ENCODE measurements around the gene RUNX1. TPM values are rescaled to one million over a fixed set of nuclear protein-coding genes. Genes with fewer than 3 reads are reported as not detected.

The RUNX1 gene
- total and polyA plus RNA-seq, 7 experiments from 2014 or later: 27.9 to 154 (median 85.1) TPM

DNA sequence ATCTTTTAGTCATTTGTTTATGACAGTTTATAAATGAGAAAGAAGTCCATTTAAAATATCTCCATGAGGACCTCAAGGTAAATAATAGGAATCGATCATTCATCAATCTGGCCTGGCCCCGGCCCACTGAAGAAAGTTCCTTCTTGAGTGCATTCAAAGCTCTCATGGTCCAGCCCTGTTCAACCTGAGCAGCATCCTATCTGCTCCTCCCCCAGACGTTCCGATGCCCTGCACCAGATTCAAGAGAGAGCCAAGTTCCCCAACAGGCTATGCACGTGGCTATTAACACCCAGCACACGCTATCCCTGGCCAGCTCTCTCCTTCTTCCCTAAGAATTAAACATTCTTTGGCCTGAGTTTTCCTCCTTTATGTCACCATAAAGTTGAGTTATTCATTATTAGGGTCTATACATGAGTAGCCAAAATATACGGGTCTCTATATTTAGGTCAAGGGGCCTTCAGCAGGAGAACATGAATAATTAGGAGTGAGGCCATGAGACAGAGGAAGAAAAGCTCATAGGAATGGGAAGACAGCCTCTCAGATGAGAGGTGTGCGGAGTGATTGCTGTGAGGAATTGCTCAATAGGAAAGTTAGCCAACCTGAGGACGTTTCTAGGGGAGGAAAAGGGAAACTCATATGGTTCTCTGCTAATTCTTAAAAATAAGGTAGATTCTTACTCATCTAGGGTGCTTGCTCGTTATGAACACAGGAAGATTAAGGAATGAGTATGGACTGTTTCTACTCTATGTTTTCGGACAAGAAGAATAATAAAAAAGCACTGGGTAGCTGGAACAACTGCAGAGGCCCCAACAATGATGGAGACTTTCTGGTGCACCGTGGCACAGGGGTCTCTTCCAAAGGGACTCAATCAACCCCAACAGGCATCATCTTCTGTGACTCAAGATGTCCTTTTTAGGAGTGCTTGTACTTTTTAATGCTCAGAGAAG lies 23.6 kb downstream of the RUNX1 start:
- no peak for DNase-seq
- Histone ChIP-seq H3K36me3 (ENCODE audit: control insufficient read depth in 2 of 3, insufficient read depth in 3 of 3, low read length in 3 of 3) (peaks cover 0 to 5% (median 0%) of the 10 kb centered on the region in 3 experiments), H3K27me3 (ENCODE audit: control insufficient read depth in 2 of 2, insufficient read depth in 2 of 2, low read length in 2 of 2) (no peaks in the 10 kb centered on the region), H3K27ac (ENCODE audit: low read depth, low read length) (peak overlapping the region; percentile 75), H3K4me3 (ENCODE audit: low read length) (peak overlapping the region; percentile 45), H3K4me1 (ENCODE audit: control insufficient read depth in 2 of 2, insufficient read depth in 2 of 2, low read length in 2 of 2) (peaks cover 83 to 91% of the 10 kb centered on the region in 2 donors), H3K9me3 (ENCODE audit: control insufficient read depth in 2 of 3, low read length in 3 of 3) (no peaks in the 10 kb centered on the region)
- Mint-ChIP-seq H3K4me1 (peaks cover 76 to 98% (median 94%) of the 10 kb centered on the region in 7 donors), H3K27me3 (no peaks in the 10 kb centered on the region), H3K36me3 (peaks cover 1 to 39% (median 25%) of the 10 kb centered on the region in 5 donors), H3K4me3 (peak overlapping the region; percentile 73 to 98 (median 86)), H3K9me3 (peaks cover 0 to 2% (median 0%) of the 10 kb centered on the region in 11 donors), H3K27ac (peak overlapping the region; percentile 96 to 100 (median 99))
- intact Hi-C loops (cut with micrococcal nuclease): loop anchor here (1.0 to 5.0 kb wide), 10 partner anchors 8 to 502 kb away; no protein-coding TSS in a partner anchor
- ChIA-PET POLR2A (interaction anchor here (0.6 to 6.3 kb wide), 24 partner anchors 10 to 1479 kb away, joined by 3 to 110 read pairs (median 5); partner anchors contain the start of gene RUNX1), CTCF (interaction anchor here (0.6 to 2.0 kb wide), 5 partner anchors 17 to 135 kb away, joined by 3 to 7 read pairs (median 7); no protein-coding TSS in a partner anchor)
- ATAC-seq: no peak

GRCh38 chr21:35024513-35024912 lies 24.6 kb downstream of the RUNX1 start:
- POLR2A ChIA-PET: interaction anchor here (0.6 to 6.3 kb wide), 7 partner anchors 9 to 1478 kb away, joined by 3 to 110 read pairs (median 4); partner anchors contain the start of gene RUNX1
- Mint-ChIP-seq H3K9me3 (peaks cover 0 to 2% (median 0%) of the 10 kb centered on the region in 11 donors), H3K4me3 (peak overlapping the region in 7 of 10 donors; percentile 12 to 98 (median 53)), H3K4me1 (peaks cover 74 to 98% (median 94%) of the 10 kb centered on the region in 7 donors), H3K27ac (peak overlapping the region; percentile 81 to 100 (median 99)), H3K36me3 (peaks cover 0 to 35% (median 21%) of the 10 kb centered on the region in 5 donors), H3K27me3 (no peaks in the 10 kb centered on the region)
- H3K27me3 ChIP-seq (ENCODE audit: control insufficient read depth in 2 of 2, insufficient read depth in 2 of 2, low read length in 2 of 2): no peaks in the 10 kb centered on the region
- CTCF ChIA-PET: interaction anchor here (1.7 kb wide), 1 partner anchor 27 kb away, joined by 7 read pairs; no protein-coding TSS in a partner anchor
- H3K36me3 ChIP-seq (ENCODE audit: control insufficient read depth in 2 of 3, insufficient read depth in 3 of 3, low read length in 3 of 3): peaks cover 0 to 7% (median 0%) of the 10 kb centered on the region in 3 experiments
- DNase-seq (no peak), ATAC-seq (no peak)
- intact Hi-C loops (cut with micrococcal nuclease): no loop called here
- H3K4me3 ChIP-seq (ENCODE audit: low read length): no peak overlapping the region
- peaks cover 83 to 86% of the 10 kb centered on the region in 2 donors for H3K4me1 ChIP-seq (ENCODE audit: control insufficient read depth in 2 of 2, insufficient read depth in 2 of 2, low read length in 2 of 2)
- no peaks in the 10 kb centered on the region for H3K9me3 ChIP-seq (ENCODE audit: control insufficient read depth in 2 of 3, low read length in 3 of 3)
- H3K27ac ChIP-seq (ENCODE audit: low read depth, low read length): peak overlapping the region; percentile 75

- peak overlapping the region in 5 of 10 donors; percentile 41 to 98 (median 77) for H3K4me3 Mint-ChIP-seq
- Histone ChIP-seq H3K36me3 (ENCODE audit: control insufficient read depth in 2 of 3, insufficient read depth in 3 of 3, low read length in 3 of 3) (peaks cover 0 to 9% (median 0%) of the 10 kb centered on the region in 3 experiments), H3K27me3 (ENCODE audit: control insufficient read depth in 2 of 2, insufficient read depth in 2 of 2, low read length in 2 of 2) (no peaks in the 10 kb centered on the region), H3K4me3 (ENCODE audit: low read length) (no peak overlapping the region), H3K9me3 (ENCODE audit: control insufficient read depth in 2 of 3, low read length in 3 of 3) (no peaks in the 10 kb centered on the region), H3K27ac (ENCODE audit: low read depth, low read length) (peak overlapping the region; percentile 75), H3K4me1 (ENCODE audit: control insufficient read depth in 2 of 2, insufficient read depth in 2 of 2, low read length in 2 of 2) (peaks cover 78 to 82% of the 10 kb centered on the region in 2 donors)
- peaks cover 0 to 34% (median 18%) of the 10 kb centered on the region in 5 donors for H3K36me3 Mint-ChIP-seq
- H3K27me3 Mint-ChIP-seq: no peaks in the 10 kb centered on the region
- ChIA-PET POLR2A (interaction anchor here (1.2 to 6.3 kb wide), 2 partner anchors 12 to 25 kb away, joined by 5 to 110 read pairs; partner anchors contain the start of gene RUNX1), CTCF (no interaction called here)
- no peak for ATAC-seq
- peaks cover 74 to 98% (median 94%) of the 10 kb centered on the region in 7 donors for H3K4me1 Mint-ChIP-seq
- no peak for DNase-seq
- intact Hi-C loops (cut with micrococcal nuclease): no loop called here
- H3K27ac Mint-ChIP-seq: peak overlapping the region; percentile 81 to 100 (median 99)
- H3K9me3 Mint-ChIP-seq: peaks cover 0 to 2% (median 0%) of the 10 kb centered on the region in 11 donors
Observed at GRCh38 chr21:35024071-35024420, 25.1 kb downstream of the RUNX1 start.

DNA sequence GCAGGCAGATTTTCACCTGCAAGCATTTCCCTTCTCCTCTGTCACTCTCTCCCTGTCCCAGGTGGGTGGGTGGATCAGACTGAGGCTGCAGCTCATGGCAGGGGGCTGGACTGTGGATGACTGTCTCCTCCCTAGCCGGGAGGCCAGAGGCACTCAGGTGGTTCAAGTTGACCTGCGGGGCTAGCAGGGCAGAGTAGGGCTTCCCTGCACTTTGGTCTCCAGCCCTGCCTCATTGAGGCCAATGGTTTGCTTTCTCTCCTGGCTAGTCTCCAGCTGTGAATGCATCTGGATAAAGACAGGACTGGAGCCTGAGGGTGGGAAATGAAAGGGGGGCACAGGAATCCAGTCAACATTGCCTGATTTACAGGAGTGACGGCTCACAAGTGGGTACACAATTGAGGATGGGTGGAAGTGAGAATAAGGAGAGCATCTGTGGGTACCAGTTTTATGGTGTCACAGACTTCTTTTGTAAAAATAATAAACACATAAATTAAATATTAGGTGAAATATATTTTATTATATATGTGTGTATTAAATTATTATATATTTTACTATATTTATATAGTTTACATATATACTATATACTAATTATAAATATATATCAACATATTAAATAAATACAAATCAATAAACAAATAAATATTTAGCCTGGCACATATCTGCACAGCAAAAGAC lies 25.6 kb downstream of the RUNX1 start:
- Histone ChIP-seq H3K9me3 (ENCODE audit: control insufficient read depth in 2 of 3, low read length in 3 of 3) (no peaks in the 10 kb centered on the region), H3K27me3 (ENCODE audit: control insufficient read depth in 2 of 2, insufficient read depth in 2 of 2, low read length in 2 of 2) (no peaks in the 10 kb centered on the region), H3K27ac (ENCODE audit: low read depth, low read length) (no peak overlapping the region), H3K36me3 (ENCODE audit: control insufficient read depth in 2 of 3, insufficient read depth in 3 of 3, low read length in 3 of 3) (peaks cover 0 to 13% (median 0%) of the 10 kb centered on the region in 3 experiments), H3K4me1 (ENCODE audit: control insufficient read depth in 2 of 2, insufficient read depth in 2 of 2, low read length in 2 of 2) (peaks cover 73 to 82% of the 10 kb centered on the region in 2 donors), H3K4me3 (ENCODE audit: low read length) (no peak overlapping the region)
- Mint-ChIP-seq H3K9me3 (peaks cover 0 to 2% (median 0%) of the 10 kb centered on the region in 11 donors), H3K36me3 (peaks cover 0 to 34% (median 13%) of the 10 kb centered on the region in 5 donors), H3K4me1 (peaks cover 71 to 96% (median 94%) of the 10 kb centered on the region in 7 donors), H3K27ac (peak overlapping the region; percentile 26 to 100 (median 82)), H3K4me3 (peak overlapping the region in 8 of 10 donors; percentile 22 to 62 (median 50)), H3K27me3 (no peaks in the 10 kb centered on the region)
- intact Hi-C loops (cut with micrococcal nuclease): no loop called here
- DNase-seq (no peak), ATAC-seq (no peak)
- CTCF ChIA-PET: interaction anchor here (1.6 kb wide), 1 partner anchor 376 kb away, joined by 5 read pairs; no protein-coding TSS in a partner anchor
- POLR2A ChIA-PET: interaction anchor here (2.0 to 6.3 kb wide), 3 partner anchors 19 to 26 kb away, joined by 8 to 110 read pairs (median 39); partner anchors contain the start of gene RUNX1

DNA sequence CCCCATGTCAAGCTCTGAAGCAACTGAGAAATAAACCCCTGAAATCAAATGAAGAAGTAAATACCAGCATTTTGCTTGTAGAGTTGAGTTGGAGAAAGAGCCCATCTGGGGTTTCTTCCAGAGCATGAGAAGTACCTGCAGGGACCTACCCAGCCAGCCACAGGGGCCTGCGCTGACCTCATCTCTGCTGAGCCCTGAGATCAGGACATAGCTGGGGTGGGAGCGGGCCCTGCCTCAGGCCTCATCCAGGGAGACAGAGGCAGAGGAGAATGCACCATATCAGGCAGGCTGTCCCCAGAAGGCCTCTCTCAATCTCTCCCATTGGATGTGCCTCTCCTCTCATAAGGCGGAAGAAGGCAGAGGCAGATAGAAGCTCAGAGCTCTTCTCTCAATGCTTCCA lies 27.6 kb downstream of the RUNX1 start:
- Histone ChIP-seq H3K27me3 (ENCODE audit: control insufficient read depth in 2 of 2, insufficient read depth in 2 of 2, low read length in 2 of 2) (no peaks in the 10 kb centered on the region), H3K4me1 (ENCODE audit: control insufficient read depth in 2 of 2, insufficient read depth in 2 of 2, low read length in 2 of 2) (peaks cover 63 to 69% of the 10 kb centered on the region in 2 donors), H3K9me3 (ENCODE audit: control insufficient read depth in 2 of 3, low read length in 3 of 3) (no peaks in the 10 kb centered on the region), H3K36me3 (ENCODE audit: control insufficient read depth in 2 of 3, insufficient read depth in 3 of 3, low read length in 3 of 3) (peaks cover 0 to 13% (median 0%) of the 10 kb centered on the region in 3 experiments), H3K27ac (ENCODE audit: low read depth, low read length) (peak overlapping the region; percentile 40), H3K4me3 (ENCODE audit: low read length) (no peak overlapping the region)
- peaks cover 0 to 2% (median 0%) of the 10 kb centered on the region in 11 donors for H3K9me3 Mint-ChIP-seq
- ChIA-PET CTCF (interaction anchor here (0.7 to 1.4 kb wide), 9 partner anchors 10 to 380 kb away, joined by 3 to 5 read pairs (median 3); no protein-coding TSS in a partner anchor), POLR2A (interaction anchor here (1.0 to 4.2 kb wide), 11 partner anchors 12 to 86 kb away, joined by 3 to 39 read pairs (median 6); no protein-coding TSS in a partner anchor)
- no peak for ATAC-seq
- no peaks in the 10 kb centered on the region for H3K27me3 Mint-ChIP-seq
- DNase-seq: no peak
- peaks cover 74 to 96% (median 94%) of the 10 kb centered on the region in 7 donors for H3K4me1 Mint-ChIP-seq
- intact Hi-C loops (cut with micrococcal nuclease): no loop called here
- peak overlapping the region in 8 of 10 donors; percentile 55 to 81 (median 64) for H3K4me3 Mint-ChIP-seq
- H3K27ac Mint-ChIP-seq: peak overlapping the region; percentile 66 to 95 (median 82)
- H3K36me3 Mint-ChIP-seq: peaks cover 0 to 39% (median 17%) of the 10 kb centered on the region in 5 donors

Data from naive thymus-derived CD4-positive, alpha-beta T cell (primary cell).